ENCODE results near the gene PHAX. TPM values are rescaled to one million over a fixed set of nuclear protein-coding genes. Genes with fewer than 3 reads are reported as not detected.
A peak's percentile ranks its signal among the peaks of the same experiment; 100 is the strongest.
"Not testable (repeated sequence)": the region's sequence is repeated elsewhere in the genome, so short reads cannot be mapped to it uniquely, and the experiment has no call there.

Gene PHAX
- total RNA-seq, 2 experiments from 2014 or later = 42.5 to 42.8 TPM

DNA sequence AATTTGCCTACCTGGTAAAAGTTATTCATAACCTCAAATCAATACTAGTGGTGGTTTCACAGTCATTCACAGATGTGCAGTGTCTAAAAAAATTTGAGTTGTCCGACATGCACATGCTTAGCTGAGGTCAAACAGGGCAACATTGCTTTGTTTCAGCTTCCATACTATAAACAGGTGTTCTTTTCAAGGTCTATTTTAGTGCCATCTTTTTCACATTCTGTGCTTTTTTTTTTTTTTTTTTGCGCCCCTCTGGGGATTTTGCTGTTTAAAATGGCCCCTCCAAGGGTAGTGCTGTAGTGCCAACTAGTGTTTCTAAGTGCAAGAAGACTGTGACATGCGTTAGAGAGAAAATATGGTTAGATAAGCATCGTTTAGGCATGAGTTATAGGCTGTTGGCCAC, 14.5 kb downstream of the PHAX start:
- intact Hi-C loops (cut with micrococcal nuclease) = no loop called here
- Mint-ChIP-seq H3K4me1 (ENCODE audit: low read depth) (peaks cover 19% of the 10 kb centered on the region), H3K4me3 (no peak overlapping the region), H3K9me3 (no peaks in the 10 kb centered on the region), H3K36me3 (ENCODE audit: low read depth) (peaks cover 26% of the 10 kb centered on the region), H3K27ac (no peak overlapping the region), H3K27me3 (no peaks in the 10 kb centered on the region)
- ATAC-seq (no peak), DNase-seq (no peak)
- no peak for TF ChIP-seq CTCF (IDR thresholded peaks at IDR 0.05)
- CTCF ChIA-PET = interaction anchor here (1.3 kb wide), 1 partner anchor 21 kb away, joined by 3 read pairs; no protein-coding TSS in a partner anchor
- POLR2A ChIA-PET = no interaction called here

DNA sequence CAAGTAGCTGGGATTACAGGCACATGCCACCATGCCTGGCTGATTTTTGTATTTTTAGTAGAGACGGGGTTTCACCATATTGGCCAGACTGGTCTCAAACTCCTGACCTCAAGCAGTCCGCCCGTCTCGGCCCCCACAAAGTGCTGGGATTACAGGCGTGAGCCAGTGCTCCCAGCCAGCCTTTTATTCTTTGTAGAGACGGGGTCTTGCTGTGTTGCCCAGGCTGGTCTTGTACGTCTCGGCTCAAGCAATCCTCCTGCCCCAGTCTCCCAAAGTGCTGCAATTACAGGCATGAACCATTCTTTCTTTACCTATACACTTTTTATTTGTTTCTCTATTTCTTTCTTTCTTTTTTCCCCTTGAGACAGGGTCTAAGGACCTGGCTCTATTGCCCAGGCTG, 16.9 kb downstream of the PHAX start:
- POLR2A ChIA-PET; H3K4me3 Mint-ChIP-seq; H3K27me3 Mint-ChIP-seq; CTCF ChIA-PET; intact Hi-C loops (cut with micrococcal nuclease); H3K9me3 Mint-ChIP-seq; H3K27ac Mint-ChIP-seq; ATAC-seq; DNase-seq: not testable (repeated sequence)
- H3K36me3 Mint-ChIP-seq (ENCODE audit: low read depth) = peaks cover 17% of the 10 kb centered on the region
- peaks cover 14% of the 10 kb centered on the region for H3K4me1 Mint-ChIP-seq (ENCODE audit: low read depth)

GRCh38 chr5:126619781-126620180, 19.0 kb downstream of the PHAX start:
- H3K4me1 Mint-ChIP-seq (ENCODE audit: low read depth) = peaks cover 18% of the 10 kb centered on the region
- H3K4me3 Mint-ChIP-seq = no peak overlapping the region
- DNase-seq (no peak), ATAC-seq (no peak)
- no peaks in the 10 kb centered on the region for H3K27me3 Mint-ChIP-seq
- H3K36me3 Mint-ChIP-seq (ENCODE audit: low read depth) = peaks cover 26% of the 10 kb centered on the region
- H3K27ac Mint-ChIP-seq = no peak overlapping the region
- CTCF ChIA-PET = no interaction called here
- H3K9me3 Mint-ChIP-seq = no peaks in the 10 kb centered on the region
- intact Hi-C loops (cut with micrococcal nuclease) = no loop called here
- POLR2A ChIA-PET = no interaction called here
- TF ChIP-seq CTCF (IDR thresholded peaks at IDR 0.05) = no peak

GRCh38 chr5:126624534-126624933, 23.8 kb downstream of the PHAX start:
- Mint-ChIP-seq H3K4me1 (ENCODE audit: low read depth) (peaks cover 11% of the 10 kb centered on the region), H3K36me3 (ENCODE audit: low read depth) (peaks cover 24% of the 10 kb centered on the region), H3K9me3 (no peaks in the 10 kb centered on the region), H3K27me3 (no peaks in the 10 kb centered on the region), H3K4me3 (no peak overlapping the region), H3K27ac (peak overlapping the region; percentile 86)
- POLR2A ChIA-PET = interaction anchor here (1.8 kb wide), 1 partner anchor 23 kb away, joined by 5 read pairs; the partner anchor contains the start of gene PHAX
- ATAC-seq (peak; percentile 55), DNase-seq (peak; percentile 35)
- intact Hi-C loops (cut with micrococcal nuclease) = no loop called here
- TF ChIP-seq CTCF (IDR thresholded peaks at IDR 0.05) = no peak
- CTCF ChIA-PET = no interaction called here

DNA sequence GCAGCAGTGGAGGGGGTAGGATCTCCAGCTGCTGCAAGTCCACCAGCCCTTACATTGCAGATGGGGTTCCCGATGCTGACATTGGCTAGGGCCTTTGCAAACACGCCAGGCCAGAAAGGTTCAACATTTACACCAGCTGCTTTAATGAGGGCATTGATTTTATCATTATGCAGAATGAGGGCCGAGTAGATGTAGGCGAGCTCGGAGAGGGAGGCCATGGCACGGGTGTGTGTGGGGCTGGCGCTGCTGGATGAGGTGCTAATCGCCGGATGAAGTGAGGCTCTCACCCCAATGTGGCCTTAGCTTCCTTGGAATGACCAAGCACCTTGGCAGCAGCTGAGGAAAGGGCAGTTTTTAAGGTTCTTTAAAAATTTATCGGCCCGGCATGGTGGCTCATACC, 27.4 kb downstream of the PHAX start:
- Mint-ChIP-seq H3K27ac (no peak overlapping the region), H3K27me3 (no peaks in the 10 kb centered on the region), H3K4me1 (ENCODE audit: low read depth) (peaks cover 11% of the 10 kb centered on the region), H3K4me3 (no peak overlapping the region), H3K36me3 (ENCODE audit: low read depth) (peaks cover 24% of the 10 kb centered on the region), H3K9me3 (no peaks in the 10 kb centered on the region)
- DNase-seq (no peak), ATAC-seq (no peak)
- intact Hi-C loops (cut with micrococcal nuclease) = no loop called here
- TF ChIP-seq CTCF (IDR thresholded peaks at IDR 0.05) = no peak
- ChIA-PET CTCF (no interaction called here), POLR2A (no interaction called here)

DNA sequence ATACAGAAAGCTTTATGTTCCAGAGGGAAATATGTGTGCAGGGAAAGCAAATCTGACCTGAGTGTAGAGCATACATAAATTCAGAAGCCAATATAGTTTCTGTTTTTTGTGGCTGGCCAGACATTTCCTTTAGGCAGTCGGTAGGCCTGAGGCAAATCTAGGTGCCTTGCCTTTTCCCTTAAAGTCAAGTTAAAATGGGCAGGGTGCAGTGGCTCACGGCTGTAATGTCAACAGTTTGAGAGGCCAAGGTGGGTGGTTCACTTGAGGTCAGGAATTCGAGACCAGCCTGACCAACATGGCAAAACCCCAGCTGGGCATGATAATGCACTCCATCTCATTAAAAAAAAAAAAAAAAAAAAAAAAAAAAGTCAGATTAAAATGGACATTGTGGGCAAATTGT, 31.2 kb downstream of the PHAX start:
- no peaks in the 10 kb centered on the region for H3K36me3 Mint-ChIP-seq (ENCODE audit: low read depth)
- H3K27ac Mint-ChIP-seq = no peak overlapping the region
- intact Hi-C loops (cut with micrococcal nuclease) = no loop called here
- H3K27me3 Mint-ChIP-seq = no peaks in the 10 kb centered on the region
- ChIA-PET CTCF (interaction anchor here (0.5 kb wide), 1 partner anchor 104 kb away, joined by 3 read pairs; no protein-coding TSS in a partner anchor), POLR2A (no interaction called here)
- no peak for ATAC-seq
- no peak for DNase-seq
- no peak for TF ChIP-seq CTCF (IDR thresholded peaks at IDR 0.05)
- no peaks in the 10 kb centered on the region for H3K9me3 Mint-ChIP-seq
- no peak overlapping the region for H3K4me3 Mint-ChIP-seq
- H3K4me1 Mint-ChIP-seq (ENCODE audit: low read depth) = no peaks in the 10 kb centered on the region
